H1 (cell line): ENCODE measurements around the gene MACROD2. TPM values are rescaled to one million over a fixed set of nuclear protein-coding genes. Genes with fewer than 3 reads are reported as not detected.

Source experiments
- BCL11A ChIP-seq, 2 experiments: IDR thresholded peaks; one replicate each; pipeline ENCODE4 v1.6.1; 2011; ENCODE audit warnings: low read depth in 2 of 2, low read length in 2 of 2, mild to moderate bottlenecking in 2 of 2
- BRCA1 ChIP-seq: IDR thresholded peaks from 2 replicates; pipeline ENCODE4 v1.6.1; 2012; ENCODE audit warnings: low read depth, low read length, improper control_type of control experiment
- RAD21 ChIP-seq, 2 experiments: IDR thresholded peaks in 1 of 2; conservative IDR thresholded peaks in 1 of 2; 2 replicates each; pipeline ENCODE4 v1.6.1; 2011; ENCODE audit warnings: low read depth in 2 of 2, low read length in 2 of 2, improper control_type of control experiment in 1 of 2, inconsistent platforms in 1 of 2, mild to moderate bottlenecking in 1 of 2, moderate library complexity in 1 of 2
- polyA plus RNA-seq, 7 experiments: library from polyadenylated mRNA; depleted of rRNA in 3 of 7; stranded (reverse) in 5 of 7; unstranded in 2 of 7; fragments of >200 nt in 5 of 7; fragments of 200-250 nt in 2 of 7; gene quantifications; 1 replicate in 5 of 7; 2 replicates in 1 of 7; 4 replicates in 1 of 7; pipeline versions ENCODE4 v1.2.1 to v1.2.3, GENCODE V29; 2011 to 2013; ENCODE audit warnings: missing spikeins in 2 of 7, mixed read lengths in 2 of 7
- total RNA-seq: library from RNA; stranded (reverse); fragmentation: NEBNext Ultra II Directional; extraction: Animal tissue kit (Norgen Biotek cat#: 25700); gene quantifications from 2 replicates; pipeline ENCODE4 v1.2.1, GENCODE V29; 2021
- TF ChIP-seq, protein P1 (sequence below): fragments of 300-600 bp; sonication (generic); IDR thresholded peaks from 2 replicates; pipeline ENCODE4 v1.7.1; 2012; ENCODE audit warnings: low read length, moderate library complexity, mild to moderate bottlenecking, inconsistent platforms; ENCODE audit not compliant: insufficient replicate concordance

The MACROD2 gene
- total and polyA plus RNA-seq, 2 of the 8 experiments (the other 6 are each of a cell fraction or from before 2014, with no cell fraction given), result 0.70 to 3.9 TPM

GRCh38 chr20:15396026-15396425 lies 1400.7 kb downstream of the MACROD2 start (continued):
- TF ChIP-seq, protein P1, sequence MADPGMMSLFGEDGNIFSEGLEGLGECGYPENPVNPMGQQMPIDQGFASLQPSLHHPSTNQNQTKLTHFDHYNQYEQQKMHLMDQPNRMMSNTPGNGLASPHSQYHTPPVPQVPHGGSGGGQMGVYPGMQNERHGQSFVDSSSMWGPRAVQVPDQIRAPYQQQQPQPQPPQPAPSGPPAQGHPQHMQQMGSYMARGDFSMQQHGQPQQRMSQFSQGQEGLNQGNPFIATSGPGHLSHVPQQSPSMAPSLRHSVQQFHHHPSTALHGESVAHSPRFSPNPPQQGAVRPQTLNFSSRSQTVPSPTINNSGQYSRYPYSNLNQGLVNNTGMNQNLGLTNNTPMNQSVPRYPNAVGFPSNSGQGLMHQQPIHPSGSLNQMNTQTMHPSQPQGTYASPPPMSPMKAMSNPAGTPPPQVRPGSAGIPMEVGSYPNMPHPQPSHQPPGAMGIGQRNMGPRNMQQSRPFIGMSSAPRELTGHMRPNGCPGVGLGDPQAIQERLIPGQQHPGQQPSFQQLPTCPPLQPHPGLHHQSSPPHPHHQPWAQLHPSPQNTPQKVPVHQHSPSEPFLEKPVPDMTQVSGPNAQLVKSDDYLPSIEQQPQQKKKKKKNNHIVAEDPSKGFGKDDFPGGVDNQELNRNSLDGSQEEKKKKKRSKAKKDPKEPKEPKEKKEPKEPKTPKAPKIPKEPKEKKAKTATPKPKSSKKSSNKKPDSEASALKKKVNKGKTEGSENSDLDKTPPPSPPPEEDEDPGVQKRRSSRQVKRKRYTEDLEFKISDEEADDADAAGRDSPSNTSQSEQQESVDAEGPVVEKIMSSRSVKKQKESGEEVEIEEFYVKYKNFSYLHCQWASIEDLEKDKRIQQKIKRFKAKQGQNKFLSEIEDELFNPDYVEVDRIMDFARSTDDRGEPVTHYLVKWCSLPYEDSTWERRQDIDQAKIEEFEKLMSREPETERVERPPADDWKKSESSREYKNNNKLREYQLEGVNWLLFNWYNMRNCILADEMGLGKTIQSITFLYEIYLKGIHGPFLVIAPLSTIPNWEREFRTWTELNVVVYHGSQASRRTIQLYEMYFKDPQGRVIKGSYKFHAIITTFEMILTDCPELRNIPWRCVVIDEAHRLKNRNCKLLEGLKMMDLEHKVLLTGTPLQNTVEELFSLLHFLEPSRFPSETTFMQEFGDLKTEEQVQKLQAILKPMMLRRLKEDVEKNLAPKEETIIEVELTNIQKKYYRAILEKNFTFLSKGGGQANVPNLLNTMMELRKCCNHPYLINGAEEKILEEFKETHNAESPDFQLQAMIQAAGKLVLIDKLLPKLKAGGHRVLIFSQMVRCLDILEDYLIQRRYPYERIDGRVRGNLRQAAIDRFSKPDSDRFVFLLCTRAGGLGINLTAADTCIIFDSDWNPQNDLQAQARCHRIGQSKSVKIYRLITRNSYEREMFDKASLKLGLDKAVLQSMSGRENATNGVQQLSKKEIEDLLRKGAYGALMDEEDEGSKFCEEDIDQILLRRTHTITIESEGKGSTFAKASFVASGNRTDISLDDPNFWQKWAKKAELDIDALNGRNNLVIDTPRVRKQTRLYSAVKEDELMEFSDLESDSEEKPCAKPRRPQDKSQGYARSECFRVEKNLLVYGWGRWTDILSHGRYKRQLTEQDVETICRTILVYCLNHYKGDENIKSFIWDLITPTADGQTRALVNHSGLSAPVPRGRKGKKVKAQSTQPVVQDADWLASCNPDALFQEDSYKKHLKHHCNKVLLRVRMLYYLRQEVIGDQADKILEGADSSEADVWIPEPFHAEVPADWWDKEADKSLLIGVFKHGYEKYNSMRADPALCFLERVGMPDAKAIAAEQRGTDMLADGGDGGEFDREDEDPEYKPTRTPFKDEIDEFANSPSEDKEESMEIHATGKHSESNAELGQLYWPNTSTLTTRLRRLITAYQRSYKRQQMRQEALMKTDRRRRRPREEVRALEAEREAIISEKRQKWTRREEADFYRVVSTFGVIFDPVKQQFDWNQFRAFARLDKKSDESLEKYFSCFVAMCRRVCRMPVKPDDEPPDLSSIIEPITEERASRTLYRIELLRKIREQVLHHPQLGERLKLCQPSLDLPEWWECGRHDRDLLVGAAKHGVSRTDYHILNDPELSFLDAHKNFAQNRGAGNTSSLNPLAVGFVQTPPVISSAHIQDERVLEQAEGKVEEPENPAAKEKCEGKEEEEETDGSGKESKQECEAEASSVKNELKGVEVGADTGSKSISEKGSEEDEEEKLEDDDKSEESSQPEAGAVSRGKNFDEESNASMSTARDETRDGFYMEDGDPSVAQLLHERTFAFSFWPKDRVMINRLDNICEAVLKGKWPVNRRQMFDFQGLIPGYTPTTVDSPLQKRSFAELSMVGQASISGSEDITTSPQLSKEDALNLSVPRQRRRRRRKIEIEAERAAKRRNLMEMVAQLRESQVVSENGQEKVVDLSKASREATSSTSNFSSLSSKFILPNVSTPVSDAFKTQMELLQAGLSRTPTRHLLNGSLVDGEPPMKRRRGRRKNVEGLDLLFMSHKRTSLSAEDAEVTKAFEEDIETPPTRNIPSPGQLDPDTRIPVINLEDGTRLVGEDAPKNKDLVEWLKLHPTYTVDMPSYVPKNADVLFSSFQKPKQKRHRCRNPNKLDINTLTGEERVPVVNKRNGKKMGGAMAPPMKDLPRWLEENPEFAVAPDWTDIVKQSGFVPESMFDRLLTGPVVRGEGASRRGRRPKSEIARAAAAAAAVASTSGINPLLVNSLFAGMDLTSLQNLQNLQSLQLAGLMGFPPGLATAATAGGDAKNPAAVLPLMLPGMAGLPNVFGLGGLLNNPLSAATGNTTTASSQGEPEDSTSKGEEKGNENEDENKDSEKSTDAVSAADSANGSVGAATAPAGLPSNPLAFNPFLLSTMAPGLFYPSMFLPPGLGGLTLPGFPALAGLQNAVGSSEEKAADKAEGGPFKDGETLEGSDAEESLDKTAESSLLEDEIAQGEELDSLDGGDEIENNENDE, result no peak
- TF ChIP-seq BRCA1 (no peak), RAD21 (IDR thresholded peaks at IDR 0.05 in 1 of 2, conservative IDR thresholded peaks at IDR 0.05 in 1 of 2; ENCODE audit: low read depth in 2 of 2, low read length in 2 of 2) (no peak), BCL11A (IDR thresholded peaks at IDR 0.05; ENCODE audit: low read depth in 2 of 2, low read length in 2 of 2) (no peak)
